MCF 10A (cell line): ENCODE results near the gene AHCYL2. TPM values are rescaled to one million over a fixed set of nuclear protein-coding genes. Genes with fewer than 3 reads are reported as not detected.

Experiments
- BruUV-seq: library from RNA; stranded (reverse); fragments of 400-500 nt; replicated peaks from 2 replicates; lab custom pipeline; 2021; lab: Mats Ljungman, UMichigan
- CTCF ChIA-PET: fragments of 300-600 bp; sonication (Branson Sonifier 250); formaldehyde crosslinking; extraction: SDS; loops from one replicate; lab custom pipeline; 2021; ENCODE audit warnings: antibody characterized with exemption, inconsistent platforms; lab: Yijun Ruan, JAX
- POLR2A ChIA-PET: fragments of 300-600, 350-650 bp; sonication (Branson Sonifier 250); formaldehyde crosslinking; extraction: SDS; loops from one replicate; lab custom pipeline; 2020; ENCODE audit warnings: antibody characterized with exemption, inconsistent platforms; lab: Yijun Ruan, JAX
- DNase-seq: peaks from one replicate; pipeline ENCODE4 v3.0.0-alpha.2; 2018; ENCODE audit not compliant: unreplicated experiment
- H3K27ac Mint-ChIP-seq: one replicate; pipeline ENCODE4 v1.8.0; 2022; ENCODE audit warnings: mild to moderate bottlenecking, low read depth, mixed read lengths; ENCODE audit not compliant: unreplicated experiment
- H3K27me3 Mint-ChIP-seq: one replicate; pipeline ENCODE4 v1.8.0; 2022; ENCODE audit warnings: mixed read lengths; ENCODE audit not compliant: insufficient read depth, unreplicated experiment
- H3K36me3 Mint-ChIP-seq: one replicate; pipeline ENCODE4 v1.8.0; 2022; ENCODE audit warnings: mild to moderate bottlenecking, moderate library complexity, mixed read lengths; ENCODE audit not compliant: insufficient read depth, unreplicated experiment
- H3K4me1 Mint-ChIP-seq: one replicate; pipeline ENCODE4 v1.8.0; 2022; ENCODE audit warnings: mixed read lengths; ENCODE audit not compliant: insufficient read depth, unreplicated experiment
- H3K4me3 Mint-ChIP-seq: one replicate; pipeline ENCODE4 v1.8.0; 2022; ENCODE audit warnings: mild to moderate bottlenecking, moderate library complexity, mixed read lengths; ENCODE audit not compliant: unreplicated experiment
- H3K9me3 Mint-ChIP-seq: one replicate; pipeline ENCODE4 v1.8.0; 2022; ENCODE audit warnings: mixed read lengths; ENCODE audit not compliant: unreplicated experiment
- CTCF ChIP-seq: fragments of 200-600 bp; IDR thresholded peaks from one replicate; pipeline ENCODE4 v1.8.0; 2022; ENCODE audit warnings: antibody characterized with exemption, mild to moderate bottlenecking; ENCODE audit not compliant: unreplicated experiment
- intact Hi-C: fragments of 100-400 bp; cut with micrococcal nuclease; formaldehyde crosslinking; loops from 2 replicates; pipeline ENCODE4 v1.14.1; 2022
- total RNA-seq: library from RNA; stranded (reverse); gene quantifications from 2 replicates; pipeline ENCODE4 v1.2.3, GENCODE V29; 2022

Gene AHCYL2
- total RNA-seq, 1 experiment from 2014 or later = 12.8 TPM

GRCh38 chr7:129209067-129209926 is 15.5 kb upstream of the AHCYL2 start:
- H3K27ac Mint-ChIP-seq = no peak overlapping the region
- BruUV-seq = no TSS peak
- no peak for TF ChIP-seq CTCF
- H3K9me3 Mint-ChIP-seq = no peaks in the 10 kb centered on the region
- intact Hi-C loops = no loop called here
- H3K4me1 Mint-ChIP-seq = no peaks in the 10 kb centered on the region
- no peak overlapping the region for H3K4me3 Mint-ChIP-seq
- peaks cover 21% of the 10 kb centered on the region for H3K27me3 Mint-ChIP-seq
- no peaks in the 10 kb centered on the region for H3K36me3 Mint-ChIP-seq
- DNase-seq = no peak
- ChIA-PET POLR2A (no interaction called here), CTCF (interaction anchor here (0.7 to 5.1 kb wide), 10 partner anchors 9 to 188 kb away, joined by 3 to 72 read pairs (median 4); no protein-coding TSS in a partner anchor)

- ChIA-PET CTCF (interaction anchor here (0.5 to 5.1 kb wide), 17 partner anchors 9 to 785 kb away, joined by 3 to 72 read pairs (median 3); no protein-coding TSS in a partner anchor), POLR2A (interaction anchor here (1.1 kb wide), 1 partner anchor 47 kb away, joined by 3 read pairs; no protein-coding TSS in a partner anchor)
- H3K4me3 Mint-ChIP-seq = no peak overlapping the region
- peak; percentile 79 for TF ChIP-seq CTCF
- H3K4me1 Mint-ChIP-seq = no peaks in the 10 kb centered on the region
- no TSS peak for BruUV-seq
- H3K36me3 Mint-ChIP-seq = no peaks in the 10 kb centered on the region
- H3K27ac Mint-ChIP-seq = no peak overlapping the region
- peaks cover 21% of the 10 kb centered on the region for H3K27me3 Mint-ChIP-seq
- intact Hi-C loops = loop anchor here (1.0 to 10.0 kb wide), 2 partner anchors 46 to 306 kb away; no protein-coding TSS in a partner anchor
- H3K9me3 Mint-ChIP-seq = no peaks in the 10 kb centered on the region
- peak; percentile 69 for DNase-seq
Observed at GRCh38 chr7:129210256-129210988, 14.4 kb upstream of the AHCYL2 start.

DNA sequence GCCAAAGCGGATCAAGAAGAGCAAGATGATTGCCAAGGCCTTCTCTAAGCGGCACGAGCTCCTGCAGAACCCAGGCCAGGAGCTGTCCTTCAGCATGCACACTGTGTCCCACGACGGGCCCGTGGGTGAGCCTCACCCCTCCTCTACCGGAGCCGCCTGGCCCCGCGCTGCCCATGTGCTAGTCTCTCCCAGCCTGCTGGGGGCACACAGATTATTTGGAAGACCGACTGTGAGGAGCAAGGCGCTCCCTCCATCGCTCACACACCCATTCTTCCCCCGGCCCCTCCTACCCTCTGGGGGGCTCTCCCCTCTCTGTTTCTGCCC is 13.9 kb upstream of the AHCYL2 start:
- H3K9me3 Mint-ChIP-seq = no peaks in the 10 kb centered on the region
- ChIA-PET POLR2A (interaction anchor here (1.1 kb wide), 1 partner anchor 47 kb away, joined by 3 read pairs; no protein-coding TSS in a partner anchor), CTCF (interaction anchor here (0.5 to 5.1 kb wide), 10 partner anchors 24 to 785 kb away, joined by 3 to 72 read pairs (median 3); no protein-coding TSS in a partner anchor)
- BruUV-seq = no TSS peak
- H3K27ac Mint-ChIP-seq = no peak overlapping the region
- no peak overlapping the region for H3K4me3 Mint-ChIP-seq
- H3K4me1 Mint-ChIP-seq = no peaks in the 10 kb centered on the region
- H3K36me3 Mint-ChIP-seq = no peaks in the 10 kb centered on the region
- no peak for DNase-seq
- H3K27me3 Mint-ChIP-seq = peaks cover 21% of the 10 kb centered on the region
- no peak for TF ChIP-seq CTCF
- intact Hi-C loops = loop anchor here (1.0 to 10.0 kb wide), 2 partner anchors 47 to 306 kb away; no protein-coding TSS in a partner anchor
